COLO829 (cell line): ENCODE data around the gene NKG7.

Experiments used
- DNase-seq: peaks from one replicate; pipeline ENCODE4 v3.0.0; 2012; ENCODE audit warnings: low spot score

NKG7 gene

GRCh38 chr19:51337141-51337860, 35.2 kb downstream of the NKG7 start:
- DNase-seq: no peak

GRCh38 chr19:51333836-51334460, 38.5 kb downstream of the NKG7 start:
- DNase-seq: no peak

GRCh38 chr19:51331716-51332115, 40.7 kb downstream of the NKG7 start:
- no peak for DNase-seq

GRCh38 chr19:51331193-51331592, 41.3 kb downstream of the NKG7 start:
- DNase-seq: no peak

GRCh38 chr19:51330366-51330765, 42.1 kb downstream of the NKG7 start:
- no peak for DNase-seq

GRCh38 chr19:51329411-51329810, 43.0 kb downstream of the NKG7 start:
- DNase-seq: no peak

- peak; percentile 84 for DNase-seq
These were observed 45.1 kb downstream of the NKG7 start for GRCh38 chr19:51327066-51328001.

GRCh38 chr19:51326216-51327065, 46.0 kb downstream of the NKG7 start:
- DNase-seq: no peak

GRCh38 chr19:51325161-51325976, 47.1 kb downstream of the NKG7 start:
- no peak for DNase-seq

- DNase-seq: no peak
These were observed 48.3 kb downstream of the NKG7 start for GRCh38 chr19:51324167-51324481.

GRCh38 chr19:51323481-51324166, 48.8 kb downstream of the NKG7 start:
- no peak for DNase-seq

- DNase-seq: no peak
These were observed 50.7 kb downstream of the NKG7 start for GRCh38 chr19:51321799-51322198.
